Loucy (cell line): ENCODE data around the gene RNF17.
A peak's percentile ranks its signal among the peaks of the same experiment; 100 is the strongest.

ENCODE experiments used
- H2AFZ ChIP-seq: fragments of 200-600 bp; sonication (generic); 2 replicates; pipeline ENCODE4 v1.6.0; 2016; ENCODE audit warnings: antibody characterized with exemption, mild to moderate bottlenecking, low read length, moderate library complexity
- H3F3A ChIP-seq: fragments of 200-600 bp; 2 replicates; pipeline ENCODE4 v1.6.0; 2016; ENCODE audit warnings: antibody characterized with exemption, low read depth, mild to moderate bottlenecking
- H3K27me3 ChIP-seq: fragments of 200-600 bp; sonication (generic); 2 replicates; pipeline ENCODE4 v1.6.1; 2014; ENCODE audit warnings: low read length, mild to moderate bottlenecking; ENCODE audit not compliant: insufficient read depth, poor library complexity, severe bottlenecking
- H3K36me3 ChIP-seq: fragments of 200-600 bp; sonication (generic); 2 replicates; pipeline ENCODE4 v1.6.1; 2016; ENCODE audit warnings: low read length; ENCODE audit not compliant: insufficient read depth
- H3K4me1 ChIP-seq: fragments of 200-600 bp; sonication (generic); 2 replicates; pipeline ENCODE4 v1.5.1; 2014; ENCODE audit warnings: low read length, mild to moderate bottlenecking; ENCODE audit not compliant: insufficient read depth, poor library complexity, severe bottlenecking
- H3K4me2 ChIP-seq: fragments of 200-600 bp; sonication (generic); 2 replicates; pipeline ENCODE4 v1.6.0; 2014; ENCODE audit warnings: antibody characterized with exemption, low read length, low read depth, mild to moderate bottlenecking; ENCODE audit not compliant: poor library complexity, severe bottlenecking
- H3K4me3 ChIP-seq: fragments of 200-600 bp; sonication (generic); 2 replicates; pipeline ENCODE4 v1.5.1; 2014; ENCODE audit warnings: low read length, mild to moderate bottlenecking, mixed read lengths; ENCODE audit not compliant: poor library complexity, severe bottlenecking
- H3K79me2 ChIP-seq: fragments of 200-600 bp; sonication (generic); 2 replicates; pipeline ENCODE4 v1.6.1; 2014; ENCODE audit warnings: low read length; ENCODE audit not compliant: insufficient read depth
- H3K9ac ChIP-seq: fragments of 200-600 bp; sonication (generic); 2 replicates; pipeline ENCODE4 v1.6.0; 2014; ENCODE audit warnings: mild to moderate bottlenecking, low read depth, low read length, moderate library complexity; ENCODE audit not compliant: poor library complexity, severe bottlenecking
- H3K9me2 ChIP-seq: fragments of 200-600 bp; sonication (generic); replicated peaks from 2 replicates; pipeline ENCODE4 v1.6.1; 2016; ENCODE audit warnings: low read depth, low read length, mixed read lengths
- H3K9me3 ChIP-seq: fragments of 200-600 bp; sonication (generic); 2 replicates; pipeline ENCODE4 v1.6.1; 2014; ENCODE audit warnings: mild to moderate bottlenecking, antibody characterized with exemption, low read length, low read depth; ENCODE audit not compliant: insufficient read depth
- H4K20me1 ChIP-seq: fragments of 200-600 bp; sonication (generic); 2 replicates; pipeline ENCODE4 v1.6.0; 2014; ENCODE audit warnings: antibody characterized with exemption, low read length, mild to moderate bottlenecking; ENCODE audit not compliant: insufficient read depth, poor library complexity, severe bottlenecking
- EZH2phosphoT487 ChIP-seq: fragments of 200-600 bp; IDR thresholded peaks from 2 replicates; pipeline ENCODE4 v1.6.1; 2018; ENCODE audit warnings: antibody characterized with exemption, mild to moderate bottlenecking, moderate library complexity, borderline replicate concordance
- TF ChIP-seq, protein P1 (sequence below): fragments of 200-600 bp; sonication (generic); conservative IDR thresholded peaks from 2 replicates; pipeline ENCODE4 v1.5.1; 2014; ENCODE audit warnings: mild to moderate bottlenecking, antibody characterized with exemption, low read length

Gene RNF17

DNA sequence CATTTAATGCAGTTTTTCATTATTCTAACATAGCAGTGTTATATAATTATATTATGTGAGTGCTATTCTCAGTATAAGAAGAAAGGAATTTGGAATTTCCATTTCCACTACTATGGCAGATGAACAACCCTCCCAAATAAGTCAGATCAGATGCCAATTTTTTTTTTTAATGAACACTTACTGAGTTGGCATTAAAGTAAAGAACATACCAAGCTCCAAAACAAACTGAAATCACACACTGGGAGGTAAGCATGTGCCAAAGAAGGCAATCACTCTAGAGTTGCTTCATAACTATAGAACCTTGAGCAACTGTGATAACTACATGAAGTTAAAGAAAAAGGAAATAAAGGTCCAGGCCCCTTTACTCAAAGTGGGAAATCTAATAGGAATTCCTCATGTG lies 90.3 kb downstream of the RNF17 start:
- Histone ChIP-seq H2AFZ (no peak overlapping the region), H3K4me2 (no peak overlapping the region), H3K27me3 (no peaks in the 10 kb centered on the region), H3F3A (no peaks in the 10 kb centered on the region), H3K79me2 (no peaks in the 10 kb centered on the region), H3K9ac (no peak overlapping the region), H4K20me1 (no peaks in the 10 kb centered on the region), H3K4me1 (no peaks in the 10 kb centered on the region), H3K9me3 (no peaks in the 10 kb centered on the region), H3K9me2 (no peaks in the 10 kb centered on the region), H3K36me3 (no peaks in the 10 kb centered on the region), H3K4me3 (no peak overlapping the region)
- TF ChIP-seq, protein P1, sequence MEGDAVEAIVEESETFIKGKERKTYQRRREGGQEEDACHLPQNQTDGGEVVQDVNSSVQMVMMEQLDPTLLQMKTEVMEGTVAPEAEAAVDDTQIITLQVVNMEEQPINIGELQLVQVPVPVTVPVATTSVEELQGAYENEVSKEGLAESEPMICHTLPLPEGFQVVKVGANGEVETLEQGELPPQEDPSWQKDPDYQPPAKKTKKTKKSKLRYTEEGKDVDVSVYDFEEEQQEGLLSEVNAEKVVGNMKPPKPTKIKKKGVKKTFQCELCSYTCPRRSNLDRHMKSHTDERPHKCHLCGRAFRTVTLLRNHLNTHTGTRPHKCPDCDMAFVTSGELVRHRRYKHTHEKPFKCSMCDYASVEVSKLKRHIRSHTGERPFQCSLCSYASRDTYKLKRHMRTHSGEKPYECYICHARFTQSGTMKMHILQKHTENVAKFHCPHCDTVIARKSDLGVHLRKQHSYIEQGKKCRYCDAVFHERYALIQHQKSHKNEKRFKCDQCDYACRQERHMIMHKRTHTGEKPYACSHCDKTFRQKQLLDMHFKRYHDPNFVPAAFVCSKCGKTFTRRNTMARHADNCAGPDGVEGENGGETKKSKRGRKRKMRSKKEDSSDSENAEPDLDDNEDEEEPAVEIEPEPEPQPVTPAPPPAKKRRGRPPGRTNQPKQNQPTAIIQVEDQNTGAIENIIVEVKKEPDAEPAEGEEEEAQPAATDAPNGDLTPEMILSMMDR, result no peak
- TF ChIP-seq EZH2phosphoT487, result no peak

DNA sequence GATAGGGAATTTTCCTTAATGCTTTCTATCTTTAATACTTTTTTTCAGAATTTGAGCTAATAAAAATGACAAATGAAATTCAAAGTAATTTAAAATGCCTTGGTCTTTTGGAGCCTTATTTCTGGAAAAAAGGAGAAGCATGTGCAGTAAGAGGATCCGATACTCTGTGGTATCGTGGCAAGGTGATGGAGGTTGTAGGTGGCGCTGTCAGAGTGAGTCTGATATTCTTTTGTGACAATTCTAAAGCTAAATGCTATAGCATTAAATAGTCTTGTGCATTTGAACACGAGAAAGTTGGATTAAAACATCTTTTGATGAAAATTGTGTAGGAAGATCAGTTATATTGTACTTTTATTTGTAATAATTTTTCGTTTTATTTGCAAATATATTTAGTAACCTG lies 95.0 kb downstream of the RNF17 start:
- H3K9me2 ChIP-seq, result no peaks in the 10 kb centered on the region
- H3K79me2 ChIP-seq, result no peaks in the 10 kb centered on the region
- H3F3A ChIP-seq, result no peaks in the 10 kb centered on the region
- no peak overlapping the region for H2AFZ ChIP-seq
- no peak overlapping the region for H3K4me3 ChIP-seq
- H3K9ac ChIP-seq, result no peak overlapping the region
- TF ChIP-seq, protein P1, result peak; percentile 19
- no peak for TF ChIP-seq EZH2phosphoT487
- H4K20me1 ChIP-seq, result no peaks in the 10 kb centered on the region
- no peaks in the 10 kb centered on the region for H3K9me3 ChIP-seq
- H3K4me2 ChIP-seq, result no peak overlapping the region
- H3K36me3 ChIP-seq, result no peaks in the 10 kb centered on the region
- no peaks in the 10 kb centered on the region for H3K27me3 ChIP-seq
- no peaks in the 10 kb centered on the region for H3K4me1 ChIP-seq

DNA sequence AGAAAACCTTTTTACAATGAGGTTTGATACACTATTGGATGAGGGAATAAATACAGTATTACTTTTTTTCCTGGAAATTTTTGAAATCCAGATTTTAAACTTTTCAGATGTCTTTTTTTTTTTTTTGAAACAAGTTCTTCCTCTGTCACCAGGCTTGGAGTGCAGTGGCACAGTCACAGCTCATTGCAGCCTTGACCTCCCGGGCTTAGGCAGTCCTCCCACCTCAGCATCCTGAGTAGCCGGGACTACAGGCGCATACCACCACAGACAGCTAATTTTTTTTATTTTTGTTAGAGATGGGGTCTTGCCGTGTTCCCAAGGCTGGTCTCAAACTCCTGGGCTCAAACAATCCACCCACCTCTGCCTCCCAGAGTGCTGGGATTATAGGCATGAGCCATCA lies 96.8 kb downstream of the RNF17 start:
- TF ChIP-seq EZH2phosphoT487, result no peak
- TF ChIP-seq, protein P1, result no peak
- no peaks in the 10 kb centered on the region for H3K9me2 ChIP-seq
- no peak overlapping the region for H3K4me2 ChIP-seq
- H3K4me1 ChIP-seq, result peaks cover 12% of the 10 kb centered on the region
- no peak overlapping the region for H3K9ac ChIP-seq
- no peaks in the 10 kb centered on the region for H3K79me2 ChIP-seq
- H3K27me3 ChIP-seq, result no peaks in the 10 kb centered on the region
- no peak overlapping the region for H3K4me3 ChIP-seq
- no peaks in the 10 kb centered on the region for H4K20me1 ChIP-seq
- peaks cover 3% of the 10 kb centered on the region; the same call in 1 of the 2 replicates for H3F3A ChIP-seq
- H3K36me3 ChIP-seq, result no peaks in the 10 kb centered on the region
- no peak overlapping the region for H2AFZ ChIP-seq
- H3K9me3 ChIP-seq, result no peaks in the 10 kb centered on the region
